Measurements from ENCODE around the gene HAO2.

HAO2 gene

GRCh38 chr1:119338004-119338403 lies 30.6 kb upstream of the HAO2 start:
- Histone ChIP-seq H3K9ac (ENCODE audit: low read depth, low read length) (no peak overlapping the region), H3K4me1 (ENCODE audit: insufficient read depth, low read length) (no peaks in the 10 kb centered on the region), H4K20me1 (ENCODE audit: insufficient read depth, low read length) (no peaks in the 10 kb centered on the region), H3K4me2 (ENCODE audit: insufficient read depth, low read length) (no peak overlapping the region), H3K27ac (ENCODE audit: low read length) (no peak overlapping the region), H3K27me3 (ENCODE audit: insufficient read depth, low read length, poor library complexity) (no peaks in the 10 kb centered on the region), H2AFZ (ENCODE audit: low read depth, low read length) (no peak overlapping the region), H3K79me2 (ENCODE audit: insufficient read depth, low read length) (no peaks in the 10 kb centered on the region), H3K36me3 (ENCODE audit: insufficient read depth, low read length) (no peaks in the 10 kb centered on the region), H3K9me3 (ENCODE audit: insufficient read depth, low read length, severe bottlenecking) (no peaks in the 10 kb centered on the region), H3K4me3 (ENCODE audit: low read depth in 1 of 2, low read length in 2 of 2) (no peak overlapping the region)
- ATAC-seq (ENCODE audit: insufficient read depth, low read depth), result peak; percentile 65; the same call in 2 of the 3 replicates
- TF ChIP-seq EZH2 (IDR thresholded peaks at IDR 0.05; ENCODE audit: borderline replicate concordance, low read depth, low read length, severe bottlenecking), result no peak
- TF ChIP-seq CTCF (IDR thresholded peaks at IDR 0.05; ENCODE audit: borderline replicate concordance, extremely low read depth, low read length, poor library complexity, severe bottlenecking), result no peak
- DNase-seq, result peak; percentile 12

GRCh38 chr1:119338757-119339156 lies 29.8 kb upstream of the HAO2 start:
- H3K36me3 ChIP-seq (ENCODE audit: insufficient read depth, low read length), result no peaks in the 10 kb centered on the region
- no peak overlapping the region for H2AFZ ChIP-seq (ENCODE audit: low read depth, low read length)
- H3K79me2 ChIP-seq (ENCODE audit: insufficient read depth, low read length), result no peaks in the 10 kb centered on the region
- H3K27me3 ChIP-seq (ENCODE audit: insufficient read depth, low read length, poor library complexity), result no peaks in the 10 kb centered on the region
- H3K4me3 ChIP-seq (ENCODE audit: low read depth in 1 of 2, low read length in 2 of 2), result no peak overlapping the region
- H3K9me3 ChIP-seq (ENCODE audit: insufficient read depth, low read length, severe bottlenecking), result no peaks in the 10 kb centered on the region
- DNase-seq (no peak), ATAC-seq (ENCODE audit: insufficient read depth, low read depth) (no peak)
- H3K4me1 ChIP-seq (ENCODE audit: insufficient read depth, low read length), result no peaks in the 10 kb centered on the region
- no peaks in the 10 kb centered on the region for H4K20me1 ChIP-seq (ENCODE audit: insufficient read depth, low read length)
- H3K27ac ChIP-seq (ENCODE audit: low read length), result no peak overlapping the region
- TF ChIP-seq EZH2 (IDR thresholded peaks at IDR 0.05; ENCODE audit: borderline replicate concordance, low read depth, low read length, severe bottlenecking) (no peak), CTCF (IDR thresholded peaks at IDR 0.05; ENCODE audit: borderline replicate concordance, extremely low read depth, low read length, poor library complexity, severe bottlenecking) (no peak)
- no peak overlapping the region for H3K9ac ChIP-seq (ENCODE audit: low read depth, low read length)
- H3K4me2 ChIP-seq (ENCODE audit: insufficient read depth, low read length), result no peak overlapping the region

GRCh38 chr1:119340861-119341261 lies 27.7 kb upstream of the HAO2 start:
- no peaks in the 10 kb centered on the region for H3K79me2 ChIP-seq (ENCODE audit: insufficient read depth, low read length)
- no peak overlapping the region for H3K4me3 ChIP-seq (ENCODE audit: low read depth in 1 of 2, low read length in 2 of 2)
- ATAC-seq (ENCODE audit: insufficient read depth, low read depth) (no peak), DNase-seq (no peak)
- no peak overlapping the region for H3K27ac ChIP-seq (ENCODE audit: low read length)
- no peaks in the 10 kb centered on the region for H4K20me1 ChIP-seq (ENCODE audit: insufficient read depth, low read length)
- no peaks in the 10 kb centered on the region for H3K4me1 ChIP-seq (ENCODE audit: insufficient read depth, low read length)
- no peaks in the 10 kb centered on the region for H3K27me3 ChIP-seq (ENCODE audit: insufficient read depth, low read length, poor library complexity)
- H3K9ac ChIP-seq (ENCODE audit: low read depth, low read length), result no peak overlapping the region
- no peaks in the 10 kb centered on the region for H3K36me3 ChIP-seq (ENCODE audit: insufficient read depth, low read length)
- no peak for TF ChIP-seq CTCF (IDR thresholded peaks at IDR 0.05; ENCODE audit: borderline replicate concordance, extremely low read depth, low read length, poor library complexity, severe bottlenecking)
- TF ChIP-seq EZH2 (IDR thresholded peaks at IDR 0.05; ENCODE audit: borderline replicate concordance, low read depth, low read length, severe bottlenecking), result no peak
- H2AFZ ChIP-seq (ENCODE audit: low read depth, low read length), result no peak overlapping the region
- no peak overlapping the region for H3K4me2 ChIP-seq (ENCODE audit: insufficient read depth, low read length)
- no peaks in the 10 kb centered on the region for H3K9me3 ChIP-seq (ENCODE audit: insufficient read depth, low read length, severe bottlenecking)
